ENCODE results near the gene PHF21A.

PHF21A gene

GRCh38 chr11:46133119-46133518 is 11.9 kb upstream of the PHF21A start:
- TF ChIP-seq CTCF (IDR thresholded peaks at IDR 0.05; ENCODE audit: borderline replicate concordance, insufficient read depth, low read depth, low read length), result no peak
- H3K4me3 ChIP-seq (ENCODE audit: low read depth, low read length), result no peak overlapping the region

- H3K4me3 ChIP-seq (ENCODE audit: low read depth, low read length), result no peak overlapping the region
- no peak for TF ChIP-seq CTCF (IDR thresholded peaks at IDR 0.05; ENCODE audit: borderline replicate concordance, insufficient read depth, low read depth, low read length)
These were observed 9.2 kb upstream of the PHF21A start for GRCh38 chr11:46130286-46130940.

GRCh38 chr11:46129133-46129532 is 7.9 kb upstream of the PHF21A start:
- no peak overlapping the region for H3K4me3 ChIP-seq (ENCODE audit: low read depth, low read length)
- no peak for TF ChIP-seq CTCF (IDR thresholded peaks at IDR 0.05; ENCODE audit: borderline replicate concordance, insufficient read depth, low read depth, low read length)

- H3K4me3 ChIP-seq (ENCODE audit: low read depth, low read length), result no peak overlapping the region
These were observed 5.9 kb upstream of the PHF21A start for GRCh38 chr11:46127150-46127638.

GRCh38 chr11:46125284-46125683 is 4.0 kb upstream of the PHF21A start:
- H3K4me3 ChIP-seq (ENCODE audit: low read depth, low read length), result no peak overlapping the region
- TF ChIP-seq CTCF (IDR thresholded peaks at IDR 0.05; ENCODE audit: borderline replicate concordance, insufficient read depth, low read depth, low read length), result no peak

More at GRCh38 chr11:46127150-46127638, 5.9 kb upstream of the PHF21A start:
- TF ChIP-seq CTCF (IDR thresholded peaks at IDR 0.05; ENCODE audit: borderline replicate concordance, insufficient read depth, low read depth, low read length), result peak; percentile 58

GRCh38 chr11:46122945-46123715 is 1.9 kb upstream of the PHF21A start:
- no peak overlapping the region for H3K4me3 ChIP-seq (ENCODE audit: low read depth, low read length)
- TF ChIP-seq CTCF (IDR thresholded peaks at IDR 0.05; ENCODE audit: borderline replicate concordance, insufficient read depth, low read depth, low read length), result no peak

Data from GM12875 (cell line).